ENCODE data around the gene AGAP1. TPM values are rescaled to one million over a fixed set of nuclear protein-coding genes. Genes with fewer than 3 reads are reported as not detected.

The AGAP1 gene
- total RNA-seq, 1 donor from 2014 or later = 20.4 TPM

- H3K4me2 ChIP-seq = no peak overlapping the region
- Mint-ChIP-seq H3K9me3 (no peaks in the 10 kb centered on the region), H3K27ac (no peak overlapping the region), H3K36me3 (peaks cover 2% of the 10 kb centered on the region), H3K4me1 (peaks cover 30% of the 10 kb centered on the region), H3K4me3 (no peak overlapping the region), H3K27me3 (ENCODE audit: insufficient read depth, low read depth) (peaks cover 14% of the 10 kb centered on the region)
- H3K9me3 ChIP-seq (ENCODE audit: low read depth) = no peaks in the 10 kb centered on the region
- peaks cover 11% of the 10 kb centered on the region for H3K4me1 ChIP-seq
- no peak overlapping the region for H3K9ac ChIP-seq
- peaks cover 10% of the 10 kb centered on the region for H3F3A ChIP-seq (ENCODE audit: low read depth)
- no peaks in the 10 kb centered on the region for H3K36me3 ChIP-seq
- no peak for DNase-seq (ENCODE audit: low spot score)
- no peak overlapping the region for H3K4me3 ChIP-seq
- H3K27me3 ChIP-seq = no peaks in the 10 kb centered on the region
- no peaks in the 10 kb centered on the region for H3K79me2 ChIP-seq (ENCODE audit: low read depth)
- TF ChIP-seq EZH2phosphoT487 (IDR thresholded peaks at IDR 0.05) = no peak
- no peak for TF ChIP-seq CTCF (IDR thresholded peaks at IDR 0.05)
- peaks cover 46% of the 10 kb centered on the region for H4K20me1 ChIP-seq (ENCODE audit: low read depth)
- no peak overlapping the region for H2AFZ ChIP-seq (replicated peaks)
- H3K27ac ChIP-seq = no peak overlapping the region
Measured at GRCh38 chr2:235952714-235953113, 458.9 kb downstream of the AGAP1 start.

GRCh38 chr2:235954281-235954680, 460.4 kb downstream of the AGAP1 start:
- Histone ChIP-seq H3K4me1 (peaks cover 11% of the 10 kb centered on the region), H3K9me3 (ENCODE audit: low read depth) (no peaks in the 10 kb centered on the region), H3F3A (ENCODE audit: low read depth) (peaks cover 10% of the 10 kb centered on the region), H3K79me2 (ENCODE audit: low read depth) (no peaks in the 10 kb centered on the region), H3K27ac (no peak overlapping the region), H4K20me1 (ENCODE audit: low read depth) (peaks cover 51% of the 10 kb centered on the region), H3K36me3 (no peaks in the 10 kb centered on the region), H2AFZ (replicated peaks) (no peak overlapping the region), H3K27me3 (no peaks in the 10 kb centered on the region), H3K9ac (no peak overlapping the region), H3K4me3 (no peak overlapping the region), H3K4me2 (no peak overlapping the region)
- Mint-ChIP-seq H3K36me3 (peaks cover 14% of the 10 kb centered on the region), H3K4me3 (no peak overlapping the region), H3K4me1 (peaks cover 41% of the 10 kb centered on the region), H3K9me3 (no peaks in the 10 kb centered on the region), H3K27ac (no peak overlapping the region), H3K27me3 (ENCODE audit: insufficient read depth, low read depth) (peaks cover 12% of the 10 kb centered on the region)
- TF ChIP-seq CTCF (IDR thresholded peaks at IDR 0.05) (no peak), EZH2phosphoT487 (IDR thresholded peaks at IDR 0.05) (no peak), EZH2 (IDR thresholded peaks at IDR 0.05) (no peak)
- DNase-seq (ENCODE audit: low spot score) = no peak

GRCh38 chr2:235954888-235955480, 461.1 kb downstream of the AGAP1 start:
- Mint-ChIP-seq H3K9me3 (no peaks in the 10 kb centered on the region), H3K27ac (no peak overlapping the region), H3K36me3 (peaks cover 14% of the 10 kb centered on the region), H3K4me3 (no peak overlapping the region), H3K4me1 (peaks cover 34% of the 10 kb centered on the region), H3K27me3 (ENCODE audit: insufficient read depth, low read depth) (peaks cover 12% of the 10 kb centered on the region)
- no peak for TF ChIP-seq EZH2phosphoT487 (IDR thresholded peaks at IDR 0.05)
- no peak for TF ChIP-seq CTCF (IDR thresholded peaks at IDR 0.05)
- TF ChIP-seq EZH2 (IDR thresholded peaks at IDR 0.05) = no peak
- no peak for DNase-seq (ENCODE audit: low spot score)
- Histone ChIP-seq H3K4me1 (peaks cover 7% of the 10 kb centered on the region), H3K27ac (no peak overlapping the region), H3K9ac (no peak overlapping the region), H3K79me2 (ENCODE audit: low read depth) (no peaks in the 10 kb centered on the region), H3F3A (ENCODE audit: low read depth) (peaks cover 5% of the 10 kb centered on the region), H2AFZ (replicated peaks) (no peak overlapping the region), H3K27me3 (no peaks in the 10 kb centered on the region), H3K36me3 (no peaks in the 10 kb centered on the region), H3K4me2 (no peak overlapping the region), H3K9me3 (ENCODE audit: low read depth) (no peaks in the 10 kb centered on the region), H3K4me3 (no peak overlapping the region), H4K20me1 (ENCODE audit: low read depth) (peaks cover 46% of the 10 kb centered on the region)

All from neural progenitor cell (in vitro differentiated cells).